Activated CD8-positive, alpha-beta memory T cell treated with anti-CD3 and anti-CD28 coated beads, Interleukin-2, amount 50 U/mL, for 1 hour (primary cell): Measurements from ENCODE around the gene GPA33.

Experiments
- DNase-seq: peaks from one replicate; pipeline ENCODE4 v3.0.0-alpha.2; 2020; ENCODE audit errors: extremely low read depth

GPA33 gene, protein sequence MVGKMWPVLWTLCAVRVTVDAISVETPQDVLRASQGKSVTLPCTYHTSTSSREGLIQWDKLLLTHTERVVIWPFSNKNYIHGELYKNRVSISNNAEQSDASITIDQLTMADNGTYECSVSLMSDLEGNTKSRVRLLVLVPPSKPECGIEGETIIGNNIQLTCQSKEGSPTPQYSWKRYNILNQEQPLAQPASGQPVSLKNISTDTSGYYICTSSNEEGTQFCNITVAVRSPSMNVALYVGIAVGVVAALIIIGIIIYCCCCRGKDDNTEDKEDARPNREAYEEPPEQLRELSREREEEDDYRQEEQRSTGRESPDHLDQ

DNA sequence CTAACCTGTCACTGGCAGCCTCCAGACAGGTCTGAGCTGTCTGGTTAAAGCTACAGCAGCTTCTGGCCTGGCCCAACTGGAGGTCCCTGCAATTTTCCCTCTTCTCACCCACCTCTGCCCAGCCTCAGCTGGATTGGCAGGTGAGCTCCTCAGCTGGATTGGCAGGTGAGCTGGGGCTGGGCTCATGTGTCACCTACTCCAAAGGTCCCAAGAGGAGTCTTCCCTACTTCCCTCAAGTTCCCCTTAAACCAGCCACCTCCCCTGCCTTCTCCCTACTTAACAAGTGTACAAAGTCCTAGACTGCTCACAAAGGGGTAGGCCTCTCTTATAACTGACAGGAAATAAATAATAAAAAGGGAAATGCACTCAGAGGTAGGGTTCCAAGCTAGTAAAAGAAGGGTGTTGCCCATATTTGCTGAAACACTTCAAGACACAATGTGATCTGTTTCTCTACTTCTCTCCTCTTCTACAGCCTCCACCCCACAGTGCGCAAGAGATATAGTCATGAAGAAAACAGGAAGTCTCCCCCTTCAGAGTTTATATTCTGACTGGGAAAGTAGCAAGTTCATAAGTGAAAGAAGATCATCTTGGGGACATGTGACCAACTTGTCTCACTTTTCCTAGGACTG is at the start of gene GPA33:
GPA33 (minus strand) TSS at position 64 of the 629 bp plus-strand sequence. CDS start 90 bp downstream, outside the sequence.
- DNase-seq = no peak

DNA sequence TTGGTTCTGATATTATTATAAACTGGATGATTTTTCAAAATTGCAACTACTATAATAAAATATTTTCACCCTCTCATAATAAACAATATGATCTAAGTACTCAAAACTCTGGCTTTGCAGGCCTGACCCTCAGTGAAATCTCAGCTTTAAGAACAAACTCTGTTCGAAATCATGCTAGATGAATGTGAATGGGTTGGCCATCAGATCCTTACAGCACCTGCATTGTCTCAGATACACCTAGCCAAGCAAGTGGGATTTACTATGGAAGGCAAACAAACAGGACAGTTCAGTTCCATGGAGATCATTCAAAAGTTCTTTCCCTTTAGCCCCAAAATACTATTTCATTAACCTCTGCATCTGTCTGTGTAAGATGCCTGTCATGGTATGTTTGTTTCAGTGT is 48.5 kb upstream of the GPA33 start:
- no peak for DNase-seq

DNA sequence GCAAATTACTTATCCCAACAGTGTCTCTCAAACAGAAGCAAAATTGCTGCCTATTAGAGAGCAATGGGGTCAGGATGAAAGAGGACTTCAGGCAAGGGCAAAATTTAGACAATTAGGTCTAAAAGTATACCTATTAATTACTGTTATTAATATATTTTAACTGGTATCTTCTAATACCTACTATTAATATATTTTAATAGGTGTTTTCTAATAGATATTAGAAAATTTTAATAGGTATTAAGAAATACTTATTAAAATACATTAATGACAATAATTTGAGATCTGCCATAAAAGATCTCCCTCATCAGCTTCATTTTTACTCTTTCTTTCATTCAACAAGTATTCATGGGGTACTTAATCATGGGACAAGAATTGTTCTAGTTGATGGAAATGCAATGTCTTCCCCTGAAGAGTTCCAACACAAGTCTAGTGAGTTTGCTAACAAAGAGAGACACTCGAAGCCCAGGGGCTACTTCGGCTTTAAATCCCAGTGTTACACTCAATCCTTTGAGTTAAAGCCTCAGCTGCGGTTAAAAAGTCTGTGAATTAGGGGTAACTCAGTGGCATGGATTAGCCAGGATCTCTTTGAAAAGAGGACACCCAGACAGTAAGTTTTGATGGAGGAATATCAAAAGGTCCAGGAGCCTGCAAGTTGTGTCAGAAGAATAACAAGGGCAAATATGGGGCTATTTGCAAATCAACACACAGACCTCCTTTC is 47.8 kb upstream of the GPA33 start:
- no peak for DNase-seq

DNA sequence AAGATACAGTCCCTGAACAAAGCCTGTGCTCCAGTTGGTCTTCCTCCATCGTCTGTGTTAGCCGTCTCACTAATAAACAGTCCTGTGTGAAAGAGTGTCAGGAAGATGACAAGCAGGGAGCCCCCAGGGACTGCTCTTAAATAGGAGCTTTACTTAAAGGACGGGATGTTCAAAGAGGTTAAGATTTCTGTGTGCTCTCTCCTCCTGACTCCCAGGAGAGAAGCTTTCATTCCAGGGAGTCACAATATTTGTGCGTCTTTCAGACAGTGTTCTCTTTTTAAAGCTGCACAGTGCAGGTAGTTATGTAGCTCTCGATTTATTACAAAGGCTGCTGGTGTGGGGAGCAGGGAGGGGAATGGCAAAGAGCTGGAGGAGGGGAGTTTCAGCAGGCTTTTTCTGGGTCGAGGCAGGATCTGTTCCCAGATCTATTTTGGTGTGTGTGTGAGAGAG is 47.2 kb upstream of the GPA33 start:
- no peak for DNase-seq

DNA sequence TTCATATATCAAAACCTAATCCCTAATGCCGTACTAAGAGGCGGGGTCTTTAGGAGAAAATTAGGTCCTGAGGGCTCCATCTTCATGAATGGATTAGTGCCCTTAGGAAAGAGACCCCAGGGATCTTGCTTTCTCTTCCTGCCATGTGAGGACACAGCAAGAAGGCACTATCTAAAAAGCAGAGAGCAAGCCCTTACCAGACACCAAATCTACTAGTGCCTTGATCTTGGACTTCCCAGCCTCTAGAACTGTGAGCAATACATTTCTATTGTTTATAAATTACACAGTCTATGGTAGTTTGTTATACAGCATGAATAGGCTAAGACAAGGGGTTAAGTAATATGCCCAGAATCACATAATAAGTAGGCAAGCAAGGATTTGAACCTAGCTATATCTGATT is 46.6 kb upstream of the GPA33 start:
- no peak for DNase-seq

DNA sequence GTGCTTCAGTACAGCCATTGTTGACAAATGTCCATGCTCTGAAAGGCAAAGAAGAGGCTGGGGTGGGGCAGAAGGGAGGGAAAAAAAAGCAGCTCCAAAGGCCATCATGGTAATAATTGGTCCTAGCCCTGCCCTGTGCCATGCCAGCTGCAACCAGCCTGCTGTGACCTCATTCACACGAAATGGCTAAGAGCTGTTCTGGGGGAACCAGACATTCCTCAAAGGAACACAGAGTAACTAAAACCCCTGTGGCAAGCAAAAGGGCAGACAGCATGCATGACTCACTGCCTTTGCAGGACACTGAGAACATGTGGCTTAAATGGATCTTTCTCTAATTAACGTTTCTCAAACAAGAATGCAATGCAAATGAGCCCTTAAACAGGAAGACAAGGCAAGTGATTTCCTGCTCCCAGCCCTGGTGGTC is 46.0 kb upstream of the GPA33 start:
- no peak for DNase-seq

DNA sequence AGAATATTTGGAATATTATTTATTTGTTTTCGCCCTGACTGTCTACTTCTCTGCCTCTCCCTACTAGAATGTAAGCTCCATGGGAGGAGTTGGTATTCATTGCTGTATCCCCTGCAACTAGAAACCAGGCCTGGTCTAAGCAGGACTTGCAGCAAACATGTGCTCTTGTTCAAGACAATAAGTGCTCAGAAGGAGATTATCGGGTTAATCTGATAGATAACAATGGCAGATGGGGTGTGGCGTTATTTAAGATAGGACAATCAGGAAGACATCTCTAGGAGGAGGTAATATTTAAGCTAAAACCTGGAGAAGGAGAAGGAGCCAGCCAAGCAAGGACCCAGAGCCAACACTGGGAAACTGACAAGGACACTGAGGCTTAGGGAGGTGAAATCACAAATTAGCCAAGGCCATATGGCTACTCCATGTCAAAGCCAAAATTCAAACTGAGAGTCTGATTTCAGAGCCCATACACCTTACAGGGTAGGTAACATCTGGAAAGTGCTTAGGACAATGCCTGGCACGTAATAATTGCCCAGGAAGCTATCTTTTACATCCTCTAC is 45.2 kb upstream of the GPA33 start:
- no peak for DNase-seq

DNA sequence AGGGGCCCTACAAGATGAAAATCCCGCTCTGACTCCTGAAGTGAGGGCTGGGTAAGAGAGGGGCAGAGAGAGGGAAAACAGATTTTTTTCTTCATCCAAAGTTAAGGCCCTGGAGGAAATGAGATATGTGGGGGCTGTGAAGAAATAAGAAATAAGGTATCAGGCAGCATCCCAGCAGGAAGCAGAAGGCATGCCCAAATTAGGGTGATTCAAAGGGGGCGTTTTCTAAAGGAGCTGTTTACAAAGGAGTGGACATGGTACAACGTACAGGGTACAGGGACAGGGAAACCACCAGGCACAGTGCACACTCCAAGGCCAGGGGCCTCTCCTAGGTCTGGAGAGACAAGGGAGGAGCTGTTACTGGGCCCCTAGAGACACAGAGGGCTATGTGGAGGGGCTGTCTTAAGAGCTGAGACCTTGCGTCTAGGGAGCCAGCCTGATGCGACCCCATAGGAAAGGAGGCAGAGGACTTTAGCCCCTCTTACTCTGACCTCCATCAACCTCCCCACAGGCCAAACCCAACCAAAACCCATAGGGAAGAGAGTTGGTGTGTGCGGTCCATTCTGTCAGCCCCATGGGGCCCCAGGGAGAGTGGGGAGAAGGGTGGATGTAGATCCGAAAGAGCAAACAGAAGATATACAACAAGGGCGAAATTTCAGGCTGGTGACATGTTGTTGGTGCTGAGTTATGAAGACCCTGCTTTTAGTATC is 42.3 kb upstream of the GPA33 start:
- DNase-seq = no peak

DNA sequence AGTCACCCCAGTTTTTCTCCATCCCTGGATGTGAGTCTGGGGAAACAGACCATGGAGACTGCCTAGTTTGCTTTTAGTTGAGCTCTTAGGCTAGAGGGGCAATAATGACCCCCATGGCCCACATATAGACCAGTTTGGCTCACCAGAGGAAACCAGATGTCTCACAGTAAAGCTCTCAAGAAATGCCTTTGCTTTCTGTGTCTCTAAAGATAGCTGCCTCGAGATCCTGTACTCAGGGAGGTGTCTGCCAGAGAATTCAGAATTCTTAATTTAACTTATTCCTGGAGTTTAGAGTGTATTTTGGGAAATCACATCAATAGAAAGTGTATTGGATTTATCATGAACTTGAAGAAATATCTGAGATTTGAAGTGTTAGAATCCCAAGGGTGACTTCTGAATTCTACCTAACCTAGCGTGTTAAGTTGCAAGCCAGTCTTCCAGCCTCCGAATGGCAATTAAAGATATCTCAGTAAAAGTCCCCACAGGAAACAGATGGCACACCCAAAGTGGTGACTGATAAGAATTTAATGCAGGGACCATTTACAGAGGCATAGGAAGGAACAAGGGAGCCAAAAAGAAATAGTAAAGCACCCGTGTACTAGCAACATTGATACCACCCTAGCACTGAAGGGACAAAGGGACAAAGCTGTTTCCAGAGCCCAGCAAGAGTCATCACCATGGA is 40.8 kb upstream of the GPA33 start:
- DNase-seq = no peak

DNA sequence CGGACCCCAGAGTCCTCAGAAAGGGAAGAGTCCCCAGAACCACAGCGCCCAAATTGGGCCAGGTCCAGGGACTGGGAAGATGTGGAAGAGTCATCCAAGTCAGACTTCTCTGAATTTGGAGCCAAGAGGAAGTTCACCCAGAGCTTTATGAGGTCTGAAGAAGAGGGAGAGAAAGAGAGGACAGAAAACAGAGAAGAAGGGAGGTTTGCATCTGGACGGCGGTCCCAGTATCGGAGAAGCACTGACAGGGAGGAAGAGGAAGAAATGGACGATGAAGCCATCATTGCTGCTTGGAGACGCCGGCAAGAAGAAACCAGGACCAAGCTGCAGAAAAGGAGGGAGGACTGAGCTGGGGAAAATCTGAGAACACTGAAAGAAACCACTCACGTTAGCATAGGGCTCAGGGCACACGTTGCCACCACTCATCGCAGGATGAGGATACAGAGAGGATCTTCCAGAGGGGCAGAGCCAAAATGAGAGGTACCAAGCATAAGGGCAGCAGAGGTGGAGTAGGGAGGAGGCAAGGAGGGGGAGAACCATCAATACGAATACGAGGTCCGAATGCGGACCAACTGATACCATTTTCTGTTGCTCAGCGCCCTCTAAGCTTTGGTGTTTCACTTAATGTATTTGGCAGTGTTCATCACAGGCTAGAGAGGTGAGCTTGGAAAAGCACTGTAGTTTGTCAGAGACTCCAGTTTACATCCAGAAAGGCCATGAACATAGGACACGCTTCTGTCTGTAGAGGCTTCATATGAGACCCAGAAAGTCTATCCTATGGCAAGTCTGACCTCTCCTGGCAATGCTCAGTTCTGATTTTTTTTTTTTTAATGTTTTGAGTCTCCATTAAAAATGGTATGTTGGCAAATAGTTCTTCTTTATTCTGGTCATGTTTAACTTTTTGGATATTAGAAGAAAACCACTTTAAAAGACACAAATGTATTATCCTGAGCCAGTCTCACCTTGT is 38.4 kb upstream of the GPA33 start:
- no peak for DNase-seq

DNA sequence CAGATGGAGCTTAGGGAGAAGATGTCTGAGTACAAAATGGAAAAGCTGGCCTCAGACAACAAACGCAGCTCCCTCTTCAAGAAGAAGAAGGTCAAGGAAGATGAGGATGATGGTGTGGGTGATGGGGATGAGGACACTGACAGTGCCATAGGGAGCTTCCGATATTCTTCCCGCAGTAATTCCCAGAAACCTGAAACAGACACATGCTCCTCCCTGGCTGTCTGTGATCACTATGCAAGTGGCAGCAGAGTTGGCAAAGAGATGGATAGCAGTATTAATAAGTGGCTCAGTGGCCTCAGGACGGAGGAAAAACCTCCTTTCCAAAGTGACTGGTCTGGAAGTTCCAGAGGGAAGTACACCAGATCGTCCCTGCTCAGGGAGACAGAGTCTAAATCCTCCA is 37.5 kb upstream of the GPA33 start:
- DNase-seq = no peak

DNA sequence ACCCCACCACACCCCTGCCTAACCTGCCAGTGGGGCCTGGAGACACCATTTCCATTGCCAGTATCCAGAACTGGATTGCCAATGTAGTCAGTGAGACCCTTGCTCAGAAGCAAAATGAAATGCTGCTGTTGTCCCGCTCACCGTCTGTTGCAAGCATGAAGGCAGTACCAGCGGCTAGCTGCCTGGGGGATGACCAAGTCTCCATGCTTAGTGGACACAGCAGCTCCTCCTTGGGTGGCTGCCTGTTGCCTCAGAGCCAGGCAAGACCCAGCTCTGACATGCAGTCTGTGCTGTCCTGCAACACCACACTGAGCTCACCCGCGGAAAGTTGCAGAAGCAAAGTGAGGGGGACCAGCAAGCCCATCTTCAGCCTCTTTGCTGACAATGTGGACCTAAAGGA is 37.1 kb upstream of the GPA33 start:
- no peak for DNase-seq

DNA sequence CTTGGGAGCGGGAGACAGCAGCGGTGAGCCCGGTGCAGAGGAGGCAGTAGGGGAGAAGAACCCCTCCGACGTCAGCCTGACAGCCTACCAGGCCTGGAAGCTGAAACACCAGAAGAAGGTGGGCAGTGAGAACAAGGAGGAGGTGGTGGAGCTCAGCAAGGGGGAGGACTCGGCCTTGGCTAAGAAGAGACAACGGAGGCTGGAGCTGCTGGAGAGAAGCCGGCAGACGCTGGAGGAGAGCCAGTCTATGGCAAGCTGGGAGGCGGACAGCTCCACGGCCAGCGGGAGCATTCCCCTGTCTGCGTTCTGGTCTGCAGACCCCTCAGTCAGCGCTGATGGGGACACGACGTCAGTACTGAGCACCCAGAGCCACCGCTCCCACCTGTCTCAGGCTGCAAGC is 36.6 kb upstream of the GPA33 start:
- DNase-seq = no peak

DNA sequence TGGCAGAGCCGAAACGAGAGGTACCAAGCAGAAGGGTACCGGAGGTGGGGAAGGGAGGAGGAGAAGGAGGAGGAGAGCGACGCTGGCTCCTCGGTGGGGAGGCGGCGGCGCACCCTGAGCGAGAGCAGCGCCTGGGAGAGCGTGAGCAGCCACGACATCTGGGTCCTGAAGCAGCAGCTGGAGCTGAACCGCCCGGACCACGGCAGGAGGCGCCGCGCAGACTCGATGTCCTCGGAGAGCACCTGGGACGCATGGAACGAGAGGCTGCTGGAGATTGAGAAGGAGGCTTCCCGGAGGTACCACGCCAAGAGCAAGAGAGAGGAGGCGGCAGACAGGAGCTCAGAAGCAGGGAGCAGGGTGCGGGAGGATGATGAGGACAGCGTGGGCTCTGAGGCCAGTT is 36.1 kb upstream of the GPA33 start:
- DNase-seq = no peak

DNA sequence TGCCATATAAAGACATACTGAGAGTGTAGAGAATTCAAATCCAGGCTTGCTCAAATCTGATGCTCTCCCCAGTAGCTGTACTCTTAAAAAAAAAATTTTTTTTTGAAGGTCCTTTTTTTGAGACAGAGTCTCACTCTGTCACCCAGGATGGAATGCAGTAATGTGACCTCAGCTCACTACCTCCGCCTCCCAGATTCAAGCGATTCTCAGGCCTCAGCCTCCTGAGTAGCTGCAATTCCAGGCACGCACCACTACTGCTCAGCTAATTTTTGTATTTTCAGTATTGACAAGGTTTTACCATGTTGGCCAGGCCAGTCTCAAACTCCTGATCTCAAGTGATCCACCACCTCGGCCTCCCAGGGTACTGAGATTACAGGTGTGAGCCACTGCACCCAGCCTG is 32.4 kb upstream of the GPA33 start:
- no peak for DNase-seq

DNA sequence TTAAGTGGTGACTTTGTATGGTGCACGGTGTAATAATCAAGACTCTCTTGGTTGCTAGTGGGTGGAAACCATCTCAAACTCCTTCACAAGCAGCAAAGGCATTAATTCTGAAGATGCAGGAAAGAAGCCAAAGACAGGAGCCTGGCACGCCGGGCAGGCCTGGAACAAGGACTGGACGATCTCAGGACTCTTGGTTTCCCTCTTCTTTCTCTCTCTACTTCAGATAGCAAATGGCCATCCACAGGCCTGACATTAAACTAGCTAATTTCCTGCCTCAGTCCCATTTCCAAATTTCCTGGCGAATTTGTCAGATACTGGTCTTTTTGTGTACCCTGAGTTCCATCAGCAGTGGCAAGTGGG is 31.9 kb upstream of the GPA33 start:
- no peak for DNase-seq

DNA sequence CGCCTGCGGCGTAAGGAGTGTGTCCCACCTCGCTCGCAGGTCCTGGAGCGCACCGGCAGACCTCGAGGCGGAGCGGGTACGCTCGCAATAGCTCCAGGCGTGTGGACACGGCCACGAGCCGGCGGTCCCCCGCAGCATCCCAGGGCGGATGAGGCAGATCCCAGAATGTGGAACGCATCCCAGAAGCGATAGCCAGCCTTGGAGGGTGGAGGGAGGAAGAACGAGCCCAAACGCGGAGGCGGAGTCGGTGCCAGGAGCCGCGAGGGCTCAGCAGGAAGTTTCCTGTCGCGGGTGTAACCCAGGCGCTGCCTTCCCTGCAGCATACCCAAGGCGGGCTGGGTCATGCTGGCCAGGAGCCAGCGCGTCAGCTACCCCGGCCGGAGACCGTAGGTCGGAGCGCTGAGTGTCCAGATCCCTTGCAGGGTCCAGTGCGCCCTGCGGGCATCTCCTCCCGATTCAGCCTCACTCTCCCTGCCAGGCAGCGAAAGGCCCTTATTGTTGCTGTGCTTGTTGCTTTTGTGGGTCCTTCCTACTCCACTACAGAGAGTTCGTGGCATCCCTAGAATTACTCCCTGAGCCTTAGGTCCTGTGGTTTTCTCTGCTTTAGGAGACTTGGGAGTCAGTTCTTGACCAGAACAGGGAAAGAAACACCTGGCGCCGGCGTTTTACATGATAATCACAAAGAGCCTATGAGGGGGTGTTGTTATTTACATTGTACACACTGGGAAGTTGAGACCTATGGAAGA is 31.4 kb upstream of the GPA33 start:
- no peak for DNase-seq

DNA sequence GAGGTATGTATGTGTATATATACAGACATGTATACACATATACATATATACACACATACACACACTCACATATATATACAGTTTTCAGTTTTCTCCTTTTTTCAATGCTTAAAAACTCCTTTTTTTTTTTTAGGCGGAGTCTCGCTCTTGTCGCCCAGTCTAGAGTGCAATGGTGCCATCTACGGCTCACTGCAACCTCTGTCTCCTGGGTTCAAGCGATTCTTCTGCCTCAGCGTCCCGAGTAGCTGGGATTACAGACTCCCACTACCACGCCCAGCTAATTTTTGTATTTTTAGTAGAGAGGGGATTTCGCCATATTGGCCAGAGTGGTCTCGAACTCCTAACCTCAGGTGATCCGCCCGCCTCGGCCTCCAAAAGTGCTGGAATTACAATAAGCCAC is 30.7 kb upstream of the GPA33 start:
- no peak for DNase-seq

DNA sequence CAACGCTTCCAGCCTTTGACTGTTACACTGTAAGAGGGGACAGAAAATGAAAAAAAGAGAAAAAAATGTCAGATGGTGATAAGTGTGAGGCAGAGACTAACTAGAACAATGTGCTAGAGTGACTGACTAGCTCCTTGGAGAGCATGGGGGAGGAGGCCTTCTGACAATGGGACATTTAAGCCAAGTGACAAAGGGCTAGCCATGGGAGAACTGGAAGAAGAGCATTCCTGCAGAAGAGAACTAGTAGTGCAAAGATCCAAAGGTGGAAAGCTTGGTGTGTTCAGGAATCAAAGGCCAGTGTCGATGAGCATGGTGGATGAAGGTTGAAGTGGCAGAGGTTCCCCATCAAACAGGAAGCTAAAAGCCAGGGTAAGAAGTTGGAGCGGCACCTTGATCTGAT is 29.5 kb upstream of the GPA33 start:
- no peak for DNase-seq

DNA sequence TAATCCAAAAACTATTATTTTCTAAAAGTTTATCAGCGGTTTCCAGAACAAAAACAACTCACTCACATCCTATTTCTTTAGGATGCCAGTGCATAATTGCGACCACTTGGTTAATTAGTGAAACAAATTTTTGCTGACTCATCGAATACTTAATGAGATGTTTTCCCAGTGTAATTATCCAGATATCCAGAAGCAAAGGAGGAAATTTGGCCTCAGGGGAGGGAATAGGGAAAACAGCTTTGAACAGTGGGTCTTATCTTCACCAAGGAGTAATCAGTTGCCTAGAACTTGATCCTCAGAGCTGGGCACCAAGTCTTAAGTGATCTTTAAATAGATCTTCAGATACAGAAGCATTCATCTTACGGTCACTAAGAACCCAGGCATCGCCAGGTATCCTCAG is 28.0 kb upstream of the GPA33 start:
- DNase-seq = no peak
